Choroid plexus epithelial cell (primary cell): ENCODE data around the gene SLC29A3.

ENCODE experiments used
- DNase-seq: peaks from one replicate; pipeline ENCODE4 v3.0.0-alpha.2; 2010; ENCODE audit warnings: low read depth
- H3K4me3 ChIP-seq: 2 replicates; pipeline ENCODE4 v1.5.1; 2011; ENCODE audit warnings: low read depth, mild to moderate bottlenecking, control low read depth, low read length, moderate library complexity
- CTCF ChIP-seq: conservative IDR thresholded peaks from 2 replicates; pipeline ENCODE4 v1.5.1; 2011; ENCODE audit warnings: low read depth, mild to moderate bottlenecking, control low read depth, inconsistent platforms, low read length, moderate library complexity

The SLC29A3 gene

GRCh38 chr10:71316056-71316785 lies 2.8 kb upstream of the SLC29A3 start:
- no peak overlapping the region for H3K4me3 ChIP-seq
- no peak for TF ChIP-seq CTCF
- DNase-seq = no peak

- no peak for DNase-seq
- no peak for TF ChIP-seq CTCF
- H3K4me3 ChIP-seq = no peak overlapping the region
Observed at GRCh38 chr10:71316786-71317160, 2.3 kb upstream of the SLC29A3 start.

DNA sequence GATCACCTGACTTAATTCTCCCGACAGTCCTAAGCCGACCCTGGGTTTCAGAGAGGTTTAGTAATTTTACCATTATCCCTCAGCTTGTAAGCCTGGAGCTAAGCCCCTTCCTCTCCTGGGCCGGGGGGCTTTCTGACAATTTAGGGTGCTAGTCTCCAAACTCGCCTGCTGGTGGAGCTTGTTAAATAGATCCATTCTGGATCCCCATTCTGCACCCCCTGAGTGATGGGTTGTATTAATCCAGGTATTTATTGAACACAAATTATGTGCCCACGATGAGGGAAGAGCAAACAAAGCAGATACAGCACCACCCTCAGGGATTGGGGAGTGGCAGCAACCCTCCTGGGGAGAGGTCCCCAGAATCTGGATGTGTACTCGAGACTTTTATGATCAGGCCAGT lies 1.3 kb upstream of the SLC29A3 start:
- TF ChIP-seq CTCF = no peak
- no peak for DNase-seq
- no peak overlapping the region for H3K4me3 ChIP-seq

DNA sequence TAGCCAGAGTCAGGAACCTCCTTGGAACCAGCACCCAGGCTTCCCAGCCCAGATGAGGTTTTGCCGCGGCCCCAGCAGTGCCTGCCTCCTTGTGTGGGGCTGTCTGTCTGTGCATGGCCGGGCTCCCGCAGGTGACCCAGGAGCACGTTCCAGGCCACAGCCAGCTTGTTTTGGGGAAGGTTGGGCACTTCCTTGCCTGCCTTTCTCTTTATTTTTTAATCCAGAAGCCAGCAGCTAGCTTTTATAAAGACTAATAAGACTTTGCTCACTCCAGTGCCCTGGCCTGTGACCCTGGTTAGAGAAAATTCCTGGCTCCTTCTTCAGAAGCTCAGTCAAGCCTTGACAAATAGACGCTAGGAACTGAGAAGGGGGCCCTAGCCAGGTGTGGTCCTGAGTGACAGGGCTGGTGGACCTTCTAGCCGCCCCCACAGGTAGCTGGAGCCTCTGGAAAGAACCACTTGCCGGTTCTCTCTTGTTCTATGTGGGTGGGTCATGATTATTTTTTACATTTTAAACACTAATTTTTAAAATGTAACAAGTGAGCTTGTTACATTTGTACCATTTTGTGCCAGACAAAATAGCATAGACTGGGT lies 837 bp downstream of the SLC29A3 start:
- H3K4me3 ChIP-seq = peak overlapping the region; percentile 69
- no peak for TF ChIP-seq CTCF
- no peak for DNase-seq

GRCh38 chr10:71320592-71320991 lies 1.5 kb downstream of the SLC29A3 start:
- no peak for DNase-seq
- no peak for TF ChIP-seq CTCF
- no peak overlapping the region for H3K4me3 ChIP-seq

DNA sequence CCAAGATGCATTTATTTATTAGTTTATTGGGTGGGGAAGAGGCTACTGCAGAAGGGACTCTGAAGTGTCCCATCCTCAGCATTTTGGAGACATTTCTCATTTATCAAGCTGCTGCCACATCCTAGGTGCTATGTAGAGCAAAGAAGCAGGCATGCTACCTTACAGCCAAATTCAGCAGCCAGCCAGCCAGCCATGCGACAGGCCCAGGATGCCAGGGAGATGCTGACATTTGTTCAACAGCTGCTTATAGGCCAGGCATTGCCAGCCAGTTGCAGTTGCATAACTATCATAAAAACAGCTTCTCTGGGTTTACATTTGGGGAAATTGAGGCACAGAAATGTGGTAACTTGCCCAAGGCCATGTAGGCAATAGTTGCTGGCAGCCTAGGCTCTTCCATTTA lies 2.3 kb downstream of the SLC29A3 start:
- no peak for TF ChIP-seq CTCF

GRCh38 chr10:71323407-71323806 lies 4.3 kb downstream of the SLC29A3 start:
- peak; percentile 55 for DNase-seq
- TF ChIP-seq CTCF = no peak
- no peak overlapping the region for H3K4me3 ChIP-seq

More for the DNA sequence above, 2.3 kb downstream of the SLC29A3 start:
- H3K4me3 ChIP-seq = no peak overlapping the region
- no peak for DNase-seq
